ENCODE measurements around the gene KCNH5.

- TF ChIP-seq EZH2phosphoT487 (IDR thresholded peaks at IDR 0.05; ENCODE audit: borderline replicate concordance, low read depth, low read length) (no peak), CTCF (conservative IDR thresholded peaks at IDR 0.05; ENCODE audit: low read length) (no peak)
These were observed 381.8 kb downstream of the KCNH5 start for GRCh38 chr14:62663456-62663821.

All from OCI-LY7 (cell line).